Measurements from ENCODE around the gene ANKRD50.

The ANKRD50 gene

GRCh38 chr4:124712372-124713184 lies at the start of gene ANKRD50:
Gene ANKRD50 (minus strand): TSS chr4:124712732. CDS start chr4:124710511, 2,221 bp downstream.
- DNase-seq (ENCODE audit: insufficient read length, low spot score): peak; percentile 80
- FAIRE-seq: peak; percentile 96

GRCh38 chr4:124757126-124757525 lies 44.6 kb upstream of the ANKRD50 start:
- DNase-seq (ENCODE audit: insufficient read length, low spot score): peak; percentile 2
- FAIRE-seq: no peak

- no peak for FAIRE-seq
- DNase-seq (ENCODE audit: insufficient read length, low spot score): no peak
These were observed 42.1 kb upstream of the ANKRD50 start for GRCh38 chr4:124754681-124755080.

- DNase-seq (ENCODE audit: insufficient read length, low spot score) (no peak), FAIRE-seq (no peak)
These were observed 41.5 kb upstream of the ANKRD50 start for GRCh38 chr4:124753941-124754581.

- DNase-seq (ENCODE audit: insufficient read length, low spot score) (no peak), FAIRE-seq (no peak)
These were observed 36.9 kb upstream of the ANKRD50 start for GRCh38 chr4:124749421-124749820.

GRCh38 chr4:124748965-124749364 lies 36.4 kb upstream of the ANKRD50 start:
- no peak for FAIRE-seq

GRCh38 chr4:124745985-124746801 lies 33.7 kb upstream of the ANKRD50 start:
- no peak for DNase-seq (ENCODE audit: insufficient read length, low spot score)
- FAIRE-seq: no peak

More at GRCh38 chr4:124748965-124749364, 36.4 kb upstream of the ANKRD50 start:
- no peak for DNase-seq (ENCODE audit: insufficient read length, low spot score)

GRCh38 chr4:124743711-124744110 lies 31.2 kb upstream of the ANKRD50 start:
- DNase-seq (ENCODE audit: insufficient read length, low spot score): no peak
- FAIRE-seq: peak; percentile 40

GRCh38 chr4:124740501-124740900 lies 28.0 kb upstream of the ANKRD50 start:
- FAIRE-seq (no peak), DNase-seq (ENCODE audit: insufficient read length, low spot score) (no peak)

- FAIRE-seq: no peak
- DNase-seq (ENCODE audit: insufficient read length, low spot score): no peak
These were observed 26.5 kb upstream of the ANKRD50 start for GRCh38 chr4:124738994-124739393.

- no peak for DNase-seq (ENCODE audit: insufficient read length, low spot score)
- FAIRE-seq: no peak
These were observed 25.1 kb upstream of the ANKRD50 start for GRCh38 chr4:124737619-124738018.

GRCh38 chr4:124736526-124736925 lies 24.0 kb upstream of the ANKRD50 start:
- FAIRE-seq (no peak), DNase-seq (ENCODE audit: insufficient read length, low spot score) (no peak)

GRCh38 chr4:124727331-124727890 lies 14.9 kb upstream of the ANKRD50 start:
- no peak for FAIRE-seq
- DNase-seq (ENCODE audit: insufficient read length, low spot score): no peak

GRCh38 chr4:124726269-124726668 lies 13.7 kb upstream of the ANKRD50 start:
- FAIRE-seq: no peak
- DNase-seq (ENCODE audit: insufficient read length, low spot score): no peak

GRCh38 chr4:124722071-124722470 lies 9.5 kb upstream of the ANKRD50 start:
- no peak for DNase-seq (ENCODE audit: insufficient read length, low spot score)
- FAIRE-seq: no peak

GRCh38 chr4:124717101-124717500 lies 4.6 kb upstream of the ANKRD50 start:
- FAIRE-seq: no peak
- DNase-seq (ENCODE audit: insufficient read length, low spot score): no peak

- peak; percentile 82 for FAIRE-seq
- DNase-seq (ENCODE audit: insufficient read length, low spot score): peak; percentile 69
These were observed 657 bp upstream of the ANKRD50 start for GRCh38 chr4:124713185-124713592.

- FAIRE-seq (no peak), DNase-seq (ENCODE audit: insufficient read length, low spot score) (peak; percentile 52)
These were observed 811 bp downstream of the ANKRD50 start for GRCh38 chr4:124711471-124712371.

- FAIRE-seq: no peak
These were observed 1.6 kb downstream of the ANKRD50 start for GRCh38 chr4:124710911-124711310.

More at GRCh38 chr4:124710911-124711310, 1.6 kb downstream of the ANKRD50 start:
- DNase-seq (ENCODE audit: insufficient read length, low spot score): no peak

All from HTR-8/SVneo (cell line).